ENCODE results near the gene ISL1.
A peak's percentile ranks its signal among the peaks of the same experiment; 100 is the strongest.

The ISL1 gene

GRCh38 chr5:51379331-51379700 lies 3.9 kb upstream of the ISL1 start:
- H3K18ac ChIP-seq (ENCODE audit: low read length): no peak overlapping the region
- no peak overlapping the region for H2BK12ac ChIP-seq (ENCODE audit: low read length)
- H3K4me3 ChIP-seq (ENCODE audit: low read length in 2 of 2): no peak overlapping the region
- no peak overlapping the region for H2BK15ac ChIP-seq (ENCODE audit: low read length)
- H3K9me3 ChIP-seq (replicated peaks in 1 of 2; ENCODE audit: control insufficient read depth in 2 of 2, insufficient read depth in 1 of 2, low read depth in 1 of 2, low read length in 2 of 2): peaks cover 0 to under 1% of the 10 kb centered on the region in 2 donors
- H3K36me3 ChIP-seq (replicated peaks in 1 of 2; ENCODE audit: control insufficient read depth in 2 of 2, insufficient read depth in 2 of 2, low read length in 2 of 2): no peaks in the 10 kb centered on the region
- H3K4me2 ChIP-seq (ENCODE audit: insufficient read depth, low read length, poor library complexity, severe bottlenecking): no peak overlapping the region
- WGBS, 2 donors (ENCODE audit: extremely low coverage in 2 of 2, insufficient read length in 2 of 2, insufficient replicate concordance in 1 of 2): no CpG with 5 or more reads among the region's 4 CpGs
- H4K8ac ChIP-seq (ENCODE audit: low read depth, low read length): no peak overlapping the region
- no peak overlapping the region for H3K23ac ChIP-seq (ENCODE audit: low read depth, low read length, poor library complexity)
- no peak overlapping the region for H2AK5ac ChIP-seq (ENCODE audit: low read depth, low read length)
- no peak overlapping the region for H3K4ac ChIP-seq (ENCODE audit: low read length)
- no peak overlapping the region for H2BK5ac ChIP-seq (ENCODE audit: low read length)
- peak; percentile 42 for DNase-seq (ENCODE audit: low spot score)
- no peak overlapping the region for H2BK120ac ChIP-seq (ENCODE audit: low read depth, low read length)
- H3K14ac ChIP-seq (ENCODE audit: low read length): no peak overlapping the region
- H3K4me1 ChIP-seq (ENCODE audit: control insufficient read depth in 2 of 2, insufficient read depth in 1 of 2, low read depth in 1 of 2, low read length in 2 of 2): peaks cover 3 to 20% of the 10 kb centered on the region in 2 donors
- no peak overlapping the region for H2AFZ ChIP-seq (ENCODE audit: low read length)
- H4K91ac ChIP-seq (ENCODE audit: low read depth, low read length, poor library complexity): no peak overlapping the region
- no peaks in the 10 kb centered on the region for H3K79me1 ChIP-seq (ENCODE audit: low read depth, low read length)
- H3K27ac ChIP-seq (replicated peaks; ENCODE audit: low read length): no peak overlapping the region
- peaks cover 23 to 96% (median 69%) of the 10 kb centered on the region in 3 experiments for H3K27me3 ChIP-seq (ENCODE audit: control insufficient read depth in 3 of 3, insufficient read depth in 3 of 3, low read depth in 1 of 3, low read length in 3 of 3)
- H3K9ac ChIP-seq (ENCODE audit: low read depth, low read length, poor library complexity): no peak overlapping the region

- no peak overlapping the region for H3K4ac ChIP-seq (ENCODE audit: low read length)
- H3K18ac ChIP-seq (ENCODE audit: low read length): no peak overlapping the region
- H3K14ac ChIP-seq (ENCODE audit: low read length): no peak overlapping the region
- no CpG with 5 or more reads among the region's 7 CpGs for WGBS, 2 donors (ENCODE audit: extremely low coverage in 2 of 2, insufficient read length in 2 of 2, insufficient replicate concordance in 1 of 2)
- H4K8ac ChIP-seq (ENCODE audit: low read depth, low read length): no peak overlapping the region
- H3K27me3 ChIP-seq (ENCODE audit: control insufficient read depth in 3 of 3, insufficient read depth in 3 of 3, low read depth in 1 of 3, low read length in 3 of 3): peaks cover 23 to 98% (median 74%) of the 10 kb centered on the region in 3 experiments
- H3K9ac ChIP-seq (ENCODE audit: low read depth, low read length, poor library complexity): no peak overlapping the region
- no peak overlapping the region for H4K91ac ChIP-seq (ENCODE audit: low read depth, low read length, poor library complexity)
- H3K23ac ChIP-seq (ENCODE audit: low read depth, low read length, poor library complexity): no peak overlapping the region
- no peak overlapping the region for H2AK5ac ChIP-seq (ENCODE audit: low read depth, low read length)
- peaks cover 3 to 20% of the 10 kb centered on the region in 2 donors for H3K4me1 ChIP-seq (ENCODE audit: control insufficient read depth in 2 of 2, insufficient read depth in 1 of 2, low read depth in 1 of 2, low read length in 2 of 2)
- H3K79me1 ChIP-seq (ENCODE audit: low read depth, low read length): no peaks in the 10 kb centered on the region
- H2BK120ac ChIP-seq (ENCODE audit: low read depth, low read length): no peak overlapping the region
- peak; percentile 60 for DNase-seq (ENCODE audit: low spot score)
- H2AFZ ChIP-seq (ENCODE audit: low read length): no peak overlapping the region
- no peak overlapping the region for H2BK15ac ChIP-seq (ENCODE audit: low read length)
- no peaks in the 10 kb centered on the region for H3K36me3 ChIP-seq (replicated peaks in 1 of 2; ENCODE audit: control insufficient read depth in 2 of 2, insufficient read depth in 2 of 2, low read length in 2 of 2)
- peaks cover 0 to 4% of the 10 kb centered on the region in 2 donors for H3K9me3 ChIP-seq (replicated peaks in 1 of 2; ENCODE audit: control insufficient read depth in 2 of 2, insufficient read depth in 1 of 2, low read depth in 1 of 2, low read length in 2 of 2)
- H2BK5ac ChIP-seq (ENCODE audit: low read length): no peak overlapping the region
- no peak overlapping the region for H2BK12ac ChIP-seq (ENCODE audit: low read length)
- H3K4me2 ChIP-seq (ENCODE audit: insufficient read depth, low read length, poor library complexity, severe bottlenecking): no peak overlapping the region
- H3K27ac ChIP-seq (replicated peaks; ENCODE audit: low read length): no peak overlapping the region
- H3K4me3 ChIP-seq (ENCODE audit: low read length in 2 of 2): no peak overlapping the region
Observed at GRCh38 chr5:51380603-51381207, 2.5 kb upstream of the ISL1 start.

GRCh38 chr5:51381761-51382474 lies 1.3 kb upstream of the ISL1 start:
- H3K9ac ChIP-seq (ENCODE audit: low read depth, low read length, poor library complexity): no peak overlapping the region
- H3K36me3 ChIP-seq (replicated peaks in 1 of 2; ENCODE audit: control insufficient read depth in 2 of 2, insufficient read depth in 2 of 2, low read length in 2 of 2): no peaks in the 10 kb centered on the region
- no peak overlapping the region for H2BK12ac ChIP-seq (ENCODE audit: low read length)
- peaks cover 21 to 98% (median 79%) of the 10 kb centered on the region in 3 experiments for H3K27me3 ChIP-seq (ENCODE audit: control insufficient read depth in 3 of 3, insufficient read depth in 3 of 3, low read depth in 1 of 3, low read length in 3 of 3)
- no peak overlapping the region for H3K23ac ChIP-seq (ENCODE audit: low read depth, low read length, poor library complexity)
- no peak overlapping the region for H2BK5ac ChIP-seq (ENCODE audit: low read length)
- no peak overlapping the region for H3K4ac ChIP-seq (ENCODE audit: low read length)
- H3K9me3 ChIP-seq (replicated peaks in 1 of 2; ENCODE audit: control insufficient read depth in 2 of 2, insufficient read depth in 1 of 2, low read depth in 1 of 2, low read length in 2 of 2): peaks cover 0 to 4% of the 10 kb centered on the region in 2 donors
- H2BK120ac ChIP-seq (ENCODE audit: low read depth, low read length): no peak overlapping the region
- peak; percentile 20 for DNase-seq (ENCODE audit: low spot score)
- no peak overlapping the region for H3K4me3 ChIP-seq (ENCODE audit: low read length in 2 of 2)
- no peak overlapping the region for H3K4me2 ChIP-seq (ENCODE audit: insufficient read depth, low read length, poor library complexity, severe bottlenecking)
- no peak overlapping the region for H4K91ac ChIP-seq (ENCODE audit: low read depth, low read length, poor library complexity)
- H3K4me1 ChIP-seq (ENCODE audit: control insufficient read depth in 2 of 2, insufficient read depth in 1 of 2, low read depth in 1 of 2, low read length in 2 of 2): peaks cover 3 to 20% of the 10 kb centered on the region in 2 donors
- no peaks in the 10 kb centered on the region for H3K79me1 ChIP-seq (ENCODE audit: low read depth, low read length)
- no peak overlapping the region for H4K8ac ChIP-seq (ENCODE audit: low read depth, low read length)
- H2AK5ac ChIP-seq (ENCODE audit: low read depth, low read length): no peak overlapping the region
- no peak overlapping the region for H3K27ac ChIP-seq (replicated peaks; ENCODE audit: low read length)
- H3K14ac ChIP-seq (ENCODE audit: low read length): no peak overlapping the region
- H2AFZ ChIP-seq (ENCODE audit: low read length): peak overlapping the region; percentile 99
- no peak overlapping the region for H2BK15ac ChIP-seq (ENCODE audit: low read length)
- WGBS, 2 donors (ENCODE audit: extremely low coverage in 2 of 2, insufficient read length in 2 of 2, insufficient replicate concordance in 1 of 2): no CpG with 5 or more reads among the region's 19 CpGs
- H3K18ac ChIP-seq (ENCODE audit: low read length): no peak overlapping the region

GRCh38 chr5:51382521-51383130 lies 622 bp upstream of the ISL1 start:
- Histone ChIP-seq H4K91ac (ENCODE audit: low read depth, low read length, poor library complexity) (no peak overlapping the region), H3K14ac (ENCODE audit: low read length) (no peak overlapping the region), H3K9me3 (replicated peaks in 1 of 2; ENCODE audit: control insufficient read depth in 2 of 2, insufficient read depth in 1 of 2, low read depth in 1 of 2, low read length in 2 of 2) (peaks cover 0 to 4% of the 10 kb centered on the region in 2 donors), H3K27me3 (ENCODE audit: control insufficient read depth in 3 of 3, insufficient read depth in 3 of 3, low read depth in 1 of 3, low read length in 3 of 3) (peaks cover 23 to 98% (median 79%) of the 10 kb centered on the region in 3 experiments), H3K23ac (ENCODE audit: low read depth, low read length, poor library complexity) (peak overlapping the region; percentile 27), H3K4me3 (ENCODE audit: low read length in 2 of 2) (peak overlapping the region; percentile 60 to 85), H3K4me2 (ENCODE audit: insufficient read depth, low read length, poor library complexity, severe bottlenecking) (peak overlapping the region; percentile 99), H3K4ac (ENCODE audit: low read length) (no peak overlapping the region), H3K27ac (replicated peaks; ENCODE audit: low read length) (no peak overlapping the region), H4K8ac (ENCODE audit: low read depth, low read length) (peak overlapping the region; percentile 76), H3K36me3 (replicated peaks in 1 of 2; ENCODE audit: control insufficient read depth in 2 of 2, insufficient read depth in 2 of 2, low read length in 2 of 2) (no peaks in the 10 kb centered on the region), H2BK12ac (ENCODE audit: low read length) (no peak overlapping the region), H2AK5ac (ENCODE audit: low read depth, low read length) (no peak overlapping the region), H3K4me1 (ENCODE audit: control insufficient read depth in 2 of 2, insufficient read depth in 1 of 2, low read depth in 1 of 2, low read length in 2 of 2) (peaks cover 3 to 18% of the 10 kb centered on the region in 2 donors), H3K18ac (ENCODE audit: low read length) (peak overlapping the region; percentile 89), H2BK120ac (ENCODE audit: low read depth, low read length) (no peak overlapping the region), H2BK15ac (ENCODE audit: low read length) (peak overlapping the region; percentile 11), H3K79me1 (ENCODE audit: low read depth, low read length) (no peaks in the 10 kb centered on the region), H3K9ac (ENCODE audit: low read depth, low read length, poor library complexity) (peak overlapping the region; percentile 75), H2BK5ac (ENCODE audit: low read length) (no peak overlapping the region), H2AFZ (ENCODE audit: low read length) (peak overlapping the region; percentile 99)
- peak; percentile 35 for DNase-seq (ENCODE audit: low spot score)
- no CpG with 5 or more reads among the region's 45 CpGs for WGBS, 2 donors (ENCODE audit: extremely low coverage in 2 of 2, insufficient read length in 2 of 2, insufficient replicate concordance in 1 of 2)
